ENCODE results near the gene ADGRG1.

Gene ADGRG1

GRCh38 chr16:57614944-57615343 is 13.5 kb upstream of the ADGRG1 start:
- no peaks in the 10 kb centered on the region for H3K36me3 ChIP-seq
- peak overlapping the region in 4 of 11 experiments; percentile 2 to 51 (median 22); a peak in 7 of 22 replicates for H3K27ac ChIP-seq

GRCh38 chr16:57615813-57616212 is 12.6 kb upstream of the ADGRG1 start:
- Histone ChIP-seq H3K4me1 (peaks cover 7 to 74% (median 62%) of the 10 kb centered on the region in 10 experiments; a peak in 19 of 20 replicates), H4K20me1 (no peaks in the 10 kb centered on the region), H3K4me2 (peak overlapping the region in 8 of 11 experiments; percentile 48 to 70 (median 62); a peak in 15 of 22 replicates), H3K9me3 (replicated peaks in 1 of 11) (no peaks in the 10 kb centered on the region), H3K4me3 (no peak overlapping the region), H3K9ac (no peak overlapping the region), H3K27ac (peak overlapping the region in 1 of 11 experiments; percentile 31; a peak in 2 of 22 replicates), H3K27me3 (no peaks in the 10 kb centered on the region), H3K36me3 (no peaks in the 10 kb centered on the region)
- TF ChIP-seq Cebpa-rat (IDR thresholded peaks at IDR 0.05), result no peak

More at GRCh38 chr16:57614944-57615343, 13.5 kb upstream of the ADGRG1 start:
- H3K4me1 ChIP-seq, result peaks cover 7 to 74% (median 62%) of the 10 kb centered on the region in 10 experiments; a peak in 19 of 20 replicates
- TF ChIP-seq Cebpa-rat (IDR thresholded peaks at IDR 0.05), result no peak
- no peaks in the 10 kb centered on the region for H3K9me3 ChIP-seq (replicated peaks in 1 of 11)
- peak overlapping the region in 9 of 11 experiments; percentile 29 to 70 (median 55); a peak in 18 of 22 replicates for H3K4me2 ChIP-seq
- no peaks in the 10 kb centered on the region for H3K27me3 ChIP-seq
- peak overlapping the region in 3 of 11 experiments; percentile 24 to 38 (median 26); a peak in 2 of 22 replicates for H3K9ac ChIP-seq
- H3K4me3 ChIP-seq, result no peak overlapping the region
- no peaks in the 10 kb centered on the region for H4K20me1 ChIP-seq

- H3K9me3 ChIP-seq (replicated peaks in 1 of 11), result no peaks in the 10 kb centered on the region
- H3K9ac ChIP-seq, result no peak overlapping the region; a peak in 1 of 22 replicates
- peak overlapping the region in 9 of 11 experiments; percentile 25 to 70 (median 60); a peak in 17 of 22 replicates for H3K4me2 ChIP-seq
- H3K36me3 ChIP-seq, result no peaks in the 10 kb centered on the region
- no peaks in the 10 kb centered on the region for H4K20me1 ChIP-seq
- H3K27ac ChIP-seq, result peak overlapping the region in 4 of 11 experiments; percentile 18 to 42 (median 28); a peak in 4 of 22 replicates
- no peaks in the 10 kb centered on the region for H3K27me3 ChIP-seq
- no peak for TF ChIP-seq Cebpa-rat (IDR thresholded peaks at IDR 0.05)
- peaks cover 7 to 74% (median 64%) of the 10 kb centered on the region in 10 experiments; a peak in 19 of 20 replicates for H3K4me1 ChIP-seq
- H3K4me3 ChIP-seq, result no peak overlapping the region
Observed at GRCh38 chr16:57616241-57616640, 12.2 kb upstream of the ADGRG1 start.

- Histone ChIP-seq H3K27me3 (no peaks in the 10 kb centered on the region), H3K9me3 (replicated peaks in 1 of 11) (no peaks in the 10 kb centered on the region), H3K36me3 (no peaks in the 10 kb centered on the region), H3K4me3 (no peak overlapping the region), H4K20me1 (no peaks in the 10 kb centered on the region), H3K9ac (peak overlapping the region in 3 of 11 experiments; percentile 18 to 33 (median 33); a peak in 4 of 22 replicates), H3K27ac (peak overlapping the region in 4 of 11 experiments; percentile 25 to 56 (median 34); a peak in 6 of 22 replicates), H3K4me1 (peaks cover 7 to 80% (median 69%) of the 10 kb centered on the region in 10 experiments; a peak in 19 of 20 replicates), H3K4me2 (peak overlapping the region in 10 of 11 experiments; percentile 21 to 70 (median 56); a peak in 19 of 22 replicates)
- TF ChIP-seq Cebpa-rat (IDR thresholded peaks at IDR 0.05), result no peak
Observed at GRCh38 chr16:57616876-57617275, 11.6 kb upstream of the ADGRG1 start.

- H3K27ac ChIP-seq, result peak overlapping the region in 8 of 11 experiments; percentile 0 to 56 (median 36); a peak in 11 of 22 replicates
- no peak overlapping the region for H3K4me3 ChIP-seq
- no peaks in the 10 kb centered on the region for H4K20me1 ChIP-seq
- peak overlapping the region in 3 of 11 experiments; percentile 18 to 33 (median 33); a peak in 4 of 22 replicates for H3K9ac ChIP-seq
- H3K27me3 ChIP-seq, result no peaks in the 10 kb centered on the region
- no peaks in the 10 kb centered on the region for H3K36me3 ChIP-seq
- peaks cover 7 to 88% (median 77%) of the 10 kb centered on the region in 10 experiments; a peak in 19 of 20 replicates for H3K4me1 ChIP-seq
- no peaks in the 10 kb centered on the region for H3K9me3 ChIP-seq (replicated peaks in 1 of 11)
- no peak for TF ChIP-seq Cebpa-rat (IDR thresholded peaks at IDR 0.05)
- H3K4me2 ChIP-seq, result peak overlapping the region in 10 of 11 experiments; percentile 21 to 70 (median 56); a peak in 20 of 22 replicates
Observed at GRCh38 chr16:57617604-57618111, 10.8 kb upstream of the ADGRG1 start.

GRCh38 chr16:57618296-57619132 is 9.9 kb upstream of the ADGRG1 start:
- Histone ChIP-seq H3K4me3 (no peak overlapping the region), H3K9ac (no peak overlapping the region), H3K27me3 (no peaks in the 10 kb centered on the region), H3K36me3 (no peaks in the 10 kb centered on the region), H4K20me1 (no peaks in the 10 kb centered on the region), H3K4me1 (peaks cover 7 to 96% (median 84%) of the 10 kb centered on the region in 10 experiments; a peak in 19 of 20 replicates), H3K27ac (no peak overlapping the region), H3K4me2 (peak overlapping the region in 2 of 11 experiments; percentile 70 to 72; a peak in 4 of 22 replicates), H3K9me3 (replicated peaks in 1 of 11) (no peaks in the 10 kb centered on the region)
- TF ChIP-seq Cebpa-rat (IDR thresholded peaks at IDR 0.05), result no peak

GRCh38 chr16:57619133-57619605 is 9.3 kb upstream of the ADGRG1 start:
- Histone ChIP-seq H3K4me1 (peaks cover 7 to 98% (median 87%) of the 10 kb centered on the region in 10 experiments; a peak in 19 of 20 replicates), H3K4me2 (peak overlapping the region in 4 of 11 experiments; percentile 64 to 80 (median 72); a peak in 2 of 22 replicates)

GRCh38 chr16:57619606-57620334 is 8.7 kb upstream of the ADGRG1 start:
- Histone ChIP-seq H3K27ac (peak overlapping the region in 1 of 11 experiments; percentile 45; a peak in 2 of 22 replicates), H3K27me3 (no peaks in the 10 kb centered on the region), H3K9me3 (replicated peaks in 1 of 11) (no peaks in the 10 kb centered on the region), H3K4me2 (peak overlapping the region in 8 of 11 experiments; percentile 52 to 80 (median 66); a peak in 13 of 22 replicates), H3K36me3 (no peaks in the 10 kb centered on the region), H4K20me1 (no peaks in the 10 kb centered on the region), H3K4me1 (peaks cover 13 to 98% (median 87%) of the 10 kb centered on the region in 10 experiments), H3K4me3 (no peak overlapping the region), H3K9ac (peak overlapping the region in 3 of 11 experiments; percentile 10 to 41 (median 29); a peak in 2 of 22 replicates)
- no peak for TF ChIP-seq Cebpa-rat (IDR thresholded peaks at IDR 0.05)

More at GRCh38 chr16:57619133-57619605, 9.3 kb upstream of the ADGRG1 start:
- Histone ChIP-seq H3K36me3 (no peaks in the 10 kb centered on the region), H3K27ac (no peak overlapping the region), H3K9me3 (replicated peaks in 1 of 11) (no peaks in the 10 kb centered on the region), H4K20me1 (no peaks in the 10 kb centered on the region), H3K9ac (no peak overlapping the region), H3K27me3 (no peaks in the 10 kb centered on the region), H3K4me3 (no peak overlapping the region)
- no peak for TF ChIP-seq Cebpa-rat (IDR thresholded peaks at IDR 0.05)
